PC-3 (cell line): ENCODE results near the gene PTMS.

Source experiments
- CTCF ChIP-seq: fragments of 300-600 bp; sonication (generic); conservative IDR thresholded peaks from 2 replicates; pipeline ENCODE4 v1.5.1; 2017; ENCODE audit warnings: antibody characterized with exemption, low read depth, mild to moderate bottlenecking, low read length
- EZH2 ChIP-seq: fragments of 300-600 bp; sonication (generic); IDR thresholded peaks from one replicate; pipeline ENCODE4 v1.6.1; 2017; ENCODE audit warnings: antibody characterized with exemption, mild to moderate bottlenecking, low read length; ENCODE audit not compliant: unreplicated experiment
- EZH2phosphoT487 ChIP-seq: fragments of 300-600 bp; sonication (generic); IDR thresholded peaks from 2 replicates; pipeline ENCODE4 v1.6.1; 2018; ENCODE audit warnings: mild to moderate bottlenecking, antibody characterized with exemption, low read length, borderline replicate concordance

GRCh38 chr12:6768990-6769389 is 2.8 kb downstream of the PTMS start:
- TF ChIP-seq CTCF: no peak
- no peak for TF ChIP-seq EZH2
- TF ChIP-seq EZH2phosphoT487: no peak
